NCI-H187 (cell line): ENCODE measurements around the gene TENT4A.

Experiments used
- DNase-seq, 2 experiments: peaks; one replicate each; lab custom pipeline; 2025; lab: John Stamatoyannopoulos, UW

TENT4A gene

DNA sequence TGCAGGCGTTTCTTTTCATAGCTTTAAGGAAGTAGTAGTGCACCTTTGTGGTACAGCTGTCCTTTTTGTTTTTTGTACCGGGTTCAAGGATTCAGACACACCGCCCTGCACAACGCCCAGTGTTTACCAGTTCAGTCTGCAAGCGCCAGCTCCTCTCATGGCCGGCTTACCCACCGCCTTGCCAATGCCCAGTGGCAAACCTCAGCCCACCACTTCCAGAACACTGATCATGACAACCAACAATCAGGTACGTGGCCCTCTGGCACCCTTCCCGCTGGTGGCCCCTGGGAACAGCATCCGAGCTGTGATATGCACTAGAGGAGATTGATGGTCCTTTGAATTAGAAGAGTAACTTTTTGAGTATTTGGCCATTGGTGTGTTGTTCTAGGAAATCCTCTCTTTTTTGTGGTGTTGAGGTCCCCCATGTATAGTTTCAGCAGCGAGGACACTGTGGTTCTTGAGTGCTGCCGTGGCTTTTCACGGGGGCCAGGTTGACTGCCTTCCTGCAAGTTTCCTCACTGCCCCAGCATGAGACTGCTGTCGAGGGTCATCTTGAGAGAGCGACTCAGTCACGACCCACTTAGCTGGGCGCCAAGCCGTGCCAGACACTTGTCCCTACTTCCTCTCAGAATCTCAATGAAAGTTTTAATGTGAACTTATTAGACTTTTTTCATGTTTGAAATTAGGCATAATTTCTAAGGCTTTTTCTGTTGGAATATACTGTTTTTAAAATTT is 37.9 kb downstream of the TENT4A start:
- DNase-seq, result no peak

- DNase-seq, result no peak
Measured at GRCh38 chr5:6752236-6752635, 39.0 kb downstream of the TENT4A start.

- DNase-seq, result no peak
Measured at GRCh38 chr5:6752782-6753181, 39.5 kb downstream of the TENT4A start.

DNA sequence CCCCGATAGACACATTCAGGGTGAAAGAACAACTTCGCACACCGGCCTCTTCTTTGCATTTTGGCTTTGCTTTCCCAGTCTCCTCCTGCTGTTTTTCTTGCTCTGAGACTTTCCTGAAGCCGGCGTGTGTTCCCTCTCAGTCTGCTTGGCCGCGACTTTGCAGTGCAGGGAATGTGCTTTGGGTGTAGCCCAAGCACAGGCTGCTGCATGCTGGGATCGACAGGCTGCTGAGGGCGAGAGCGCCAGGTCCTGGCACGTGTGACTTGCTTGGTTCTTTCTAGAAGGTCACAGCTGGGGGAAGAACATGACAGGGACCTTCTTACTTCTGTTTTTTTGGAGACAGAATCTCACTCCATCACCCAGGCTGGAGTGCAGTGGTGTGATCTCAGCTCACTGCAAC is 40.6 kb downstream of the TENT4A start:
- no peak for DNase-seq

DNA sequence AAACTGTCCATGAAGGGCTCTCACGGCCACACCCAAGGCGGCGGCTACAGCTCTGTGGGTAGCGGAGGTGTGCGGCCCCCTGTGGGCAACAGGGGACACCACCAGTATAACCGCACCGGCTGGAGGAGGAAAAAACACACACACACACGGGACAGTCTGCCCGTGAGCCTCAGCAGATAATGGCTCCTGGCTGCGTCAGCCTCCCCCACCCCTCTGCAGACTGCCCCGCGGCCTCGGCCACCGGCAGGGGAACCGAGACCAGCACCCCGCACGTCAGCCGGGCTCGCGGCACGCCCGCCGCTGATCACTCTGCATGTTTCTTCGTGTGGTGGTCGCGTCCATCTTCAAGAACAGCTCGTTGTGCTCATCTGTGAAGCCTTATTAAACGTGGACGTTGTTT is 41.5 kb downstream of the TENT4A start:
- DNase-seq, result no peak

DNA sequence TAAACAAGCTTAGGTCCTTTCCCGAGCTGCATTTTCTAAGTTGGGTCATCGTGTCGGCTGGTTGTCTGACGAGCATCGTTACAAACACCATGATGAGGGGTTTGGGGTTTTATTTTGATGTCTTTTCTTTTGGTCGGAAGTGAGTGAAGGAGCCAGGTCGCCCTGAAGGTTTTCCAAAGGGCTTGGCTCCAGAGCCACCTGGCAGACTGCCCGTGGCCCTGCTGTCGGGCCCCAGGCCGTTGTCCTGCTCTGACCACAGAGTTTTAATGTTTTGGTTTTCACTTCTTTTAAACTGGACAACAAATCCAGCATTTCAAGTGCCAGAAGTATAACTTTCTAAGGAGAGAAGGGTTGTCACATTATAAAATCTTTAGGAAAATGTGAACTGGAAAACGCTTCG is 42.3 kb downstream of the TENT4A start:
- no peak for DNase-seq

DNA sequence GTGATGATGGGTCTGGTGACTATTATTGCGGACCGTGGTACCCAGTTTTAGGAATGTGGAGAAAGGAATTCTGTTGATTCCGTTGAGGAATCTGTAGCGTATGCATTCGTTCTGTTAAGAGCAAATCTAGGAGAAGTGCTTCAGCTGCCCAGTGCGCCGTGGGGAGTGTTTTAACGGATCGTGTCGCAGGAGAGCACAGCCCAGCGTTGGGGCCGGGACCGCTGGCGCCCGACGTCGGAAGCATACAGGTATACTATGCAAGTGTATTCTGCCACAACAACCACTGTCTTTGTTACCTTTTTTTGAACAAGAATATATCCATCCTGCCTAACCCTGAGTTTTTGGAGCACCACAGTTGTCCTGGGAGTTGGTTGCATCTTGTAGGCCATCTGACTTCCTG is 42.7 kb downstream of the TENT4A start:
- DNase-seq, result no peak

- no peak for DNase-seq
Measured at GRCh38 chr5:6757414-6757969, 44.3 kb downstream of the TENT4A start.

DNA sequence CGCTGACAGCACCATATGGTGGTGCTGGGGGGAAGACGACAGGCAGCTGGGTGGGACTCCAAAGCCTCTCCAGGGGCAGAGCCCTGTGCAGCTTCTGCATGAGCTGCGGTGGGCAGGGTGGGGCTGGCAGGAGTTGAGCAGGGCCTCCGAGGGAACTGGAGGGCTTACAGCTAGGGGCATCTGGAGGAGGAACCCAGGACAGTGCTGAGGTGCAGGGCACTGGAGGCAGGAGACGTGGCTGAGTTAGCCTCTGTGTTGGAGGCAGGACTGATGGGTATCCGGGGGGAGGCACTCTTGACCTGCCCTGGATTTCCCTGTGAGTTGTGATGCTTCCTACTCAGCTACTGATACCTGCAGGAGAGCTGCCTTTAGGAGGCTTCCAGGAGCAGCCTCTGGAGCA is 45.0 kb downstream of the TENT4A start:
- no peak for DNase-seq

GRCh38 chr5:6758706-6759105 is 45.5 kb downstream of the TENT4A start:
- no peak for DNase-seq

- DNase-seq, result no peak
Measured at GRCh38 chr5:6759401-6759800, 46.2 kb downstream of the TENT4A start.

DNA sequence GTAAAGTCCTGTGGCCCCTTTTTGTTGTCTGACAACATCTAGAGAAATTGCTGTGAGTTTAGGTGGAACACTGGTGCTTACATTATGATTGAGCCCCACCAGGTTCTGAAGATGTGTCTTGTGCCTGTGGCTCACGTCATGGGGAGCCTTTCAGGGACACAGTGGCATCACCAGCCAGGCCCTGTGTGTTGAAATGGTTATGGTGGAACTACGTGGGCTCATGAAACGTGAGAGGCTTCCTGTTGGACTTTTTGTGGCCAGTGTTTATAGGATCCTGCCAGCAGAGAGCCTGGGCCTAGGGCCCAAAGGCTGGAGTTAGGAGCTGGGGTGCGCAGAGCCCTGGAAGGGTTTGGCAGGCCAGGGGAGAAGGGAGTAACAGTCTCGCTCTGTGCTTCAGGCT is 46.8 kb downstream of the TENT4A start:
- DNase-seq, result no peak

DNA sequence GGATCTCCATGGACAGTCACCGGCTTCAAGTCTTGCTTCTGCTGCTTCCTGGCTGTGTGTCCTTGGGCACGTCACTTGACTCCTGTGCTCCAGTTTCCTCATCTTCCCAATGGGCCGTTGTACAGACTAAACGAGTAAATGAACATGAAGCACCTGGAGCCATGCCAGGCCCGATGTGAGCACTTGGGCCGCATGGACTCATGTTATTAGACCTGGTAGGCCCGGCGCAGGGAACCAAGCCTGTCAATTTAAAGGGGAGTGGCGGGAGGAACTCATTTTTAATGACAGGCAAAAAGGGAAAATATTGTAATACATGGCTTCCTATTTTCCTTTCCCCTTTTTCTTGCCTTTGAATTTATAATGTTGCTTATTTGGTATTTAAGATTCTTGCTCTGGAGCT is 47.5 kb downstream of the TENT4A start:
- no peak for DNase-seq

GRCh38 chr5:6761333-6761732 is 48.1 kb downstream of the TENT4A start:
- DNase-seq, result no peak

- no peak for DNase-seq
Measured at GRCh38 chr5:6762116-6762515, 48.9 kb downstream of the TENT4A start.

DNA sequence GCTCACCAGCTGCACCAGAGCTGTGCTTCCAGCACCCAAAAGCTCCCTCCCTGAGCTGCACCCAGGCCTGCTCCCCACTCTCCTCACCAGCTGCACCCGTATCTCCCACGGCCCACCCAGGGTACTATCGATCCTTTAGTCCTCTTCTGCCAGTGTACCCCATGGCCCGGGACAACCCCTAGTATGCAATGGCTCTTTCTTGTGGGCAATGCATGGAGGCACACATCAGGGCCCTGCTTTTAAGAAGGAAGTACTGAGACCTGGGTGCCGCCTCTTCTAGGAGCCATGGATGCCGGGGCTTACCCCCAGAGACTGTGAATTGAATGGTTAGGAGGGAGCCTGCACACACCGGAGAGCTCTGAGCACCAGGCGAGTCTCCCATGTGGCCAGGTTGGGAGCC is 49.5 kb downstream of the TENT4A start:
- DNase-seq, result no peak

DNA sequence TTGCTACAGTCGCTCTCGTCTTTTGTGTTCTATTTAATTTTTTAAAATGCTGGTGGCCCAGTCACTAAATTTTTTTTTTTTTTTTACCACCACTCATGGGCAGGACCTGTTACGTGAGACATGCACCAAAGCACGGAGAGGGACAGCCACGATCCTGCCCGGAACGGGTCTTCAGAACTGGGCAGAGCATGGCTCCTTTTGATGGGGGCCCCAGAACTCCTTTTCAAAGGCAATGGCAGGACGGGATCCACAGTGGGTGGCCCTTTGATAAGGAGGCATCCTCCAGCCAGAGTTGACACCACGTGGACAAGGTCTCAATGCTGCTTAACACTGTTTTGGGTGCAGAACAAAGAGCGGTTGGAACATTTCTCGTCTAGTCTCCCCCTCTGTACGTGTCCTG is 50.0 kb downstream of the TENT4A start:
- DNase-seq, result no peak

DNA sequence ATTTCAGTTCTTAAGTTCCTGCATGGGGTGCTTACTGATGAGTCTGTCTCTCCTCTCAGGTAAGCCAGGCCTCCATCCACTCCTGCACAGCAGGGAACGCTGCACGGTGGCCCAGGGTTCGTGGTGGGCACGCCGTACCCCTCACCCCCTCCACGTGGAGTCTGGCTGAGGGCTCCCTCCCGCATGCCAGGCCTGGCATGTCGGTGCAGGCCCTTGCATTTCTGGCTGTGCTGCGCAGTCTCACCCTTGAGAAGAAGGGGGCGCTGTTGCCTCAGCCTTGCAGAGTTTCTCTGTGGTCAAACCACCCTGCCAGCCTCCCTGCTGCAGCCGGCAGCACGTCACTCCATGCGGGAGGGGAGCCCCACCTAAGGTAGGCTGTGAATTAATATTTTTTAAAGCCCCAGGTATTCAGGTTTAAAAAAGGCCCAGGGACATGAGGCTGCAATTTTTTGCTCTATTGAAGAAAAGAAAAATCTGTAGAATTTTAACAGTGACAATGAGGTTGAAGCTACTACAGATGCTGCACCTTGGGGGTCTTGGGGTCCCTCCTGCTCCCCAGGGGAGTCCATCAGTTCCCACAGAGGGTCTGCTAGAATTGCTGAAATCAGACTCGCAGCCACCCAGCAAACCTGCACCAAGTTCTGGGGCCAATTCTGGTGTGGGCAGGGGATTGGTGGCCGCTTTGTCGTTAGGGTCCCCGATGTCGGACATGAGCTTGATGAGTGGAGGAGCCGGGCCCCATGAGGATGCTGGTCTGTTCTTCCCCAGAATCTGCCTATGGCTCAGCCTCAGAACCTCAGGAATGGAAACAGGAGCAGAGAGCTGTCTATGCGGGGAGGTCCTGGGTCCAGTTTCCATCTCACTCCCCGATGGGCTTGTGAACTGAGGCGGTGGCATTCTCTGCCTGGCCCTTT is 52.6 kb downstream of the TENT4A start:
- DNase-seq, result peak; percentile 51 to 52

- peak; percentile 73 to 93 for DNase-seq
Measured at GRCh38 chr5:6766604-6767093, 53.4 kb downstream of the TENT4A start.

- no peak for DNase-seq
Measured at GRCh38 chr5:6767481-6768063, 54.3 kb downstream of the TENT4A start.

DNA sequence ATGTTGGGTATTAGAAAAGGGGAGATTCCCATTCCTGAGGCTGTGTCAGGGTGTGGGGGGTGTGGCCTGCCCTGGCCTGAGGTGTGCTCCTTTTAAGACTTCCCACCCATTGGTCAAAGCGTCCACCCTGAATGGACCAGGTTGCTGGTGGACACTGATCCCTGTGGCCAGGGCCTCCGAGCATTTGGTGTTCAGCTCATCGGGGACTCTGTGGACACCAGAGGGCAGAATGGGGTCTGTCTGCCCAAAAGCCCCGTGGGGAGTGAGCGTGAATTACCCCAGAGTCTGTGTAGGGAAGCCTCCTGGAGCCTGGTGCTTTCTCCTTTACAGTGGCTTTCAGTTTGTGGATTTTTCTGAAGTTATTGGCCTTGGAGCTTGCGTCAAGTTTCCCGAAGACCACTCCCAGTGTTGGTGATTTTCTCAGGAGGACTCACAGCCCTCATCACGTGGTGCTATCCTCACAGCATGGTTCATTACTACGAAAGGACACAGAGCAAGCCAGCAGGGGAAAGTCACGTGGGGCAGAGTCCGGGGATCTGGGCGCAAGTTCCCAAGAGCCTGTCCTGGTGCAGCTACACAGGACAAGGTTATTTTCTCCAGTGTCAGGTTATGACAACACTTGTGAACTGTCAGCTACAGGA is 55.5 kb downstream of the TENT4A start:
- DNase-seq, result no peak
